HG03575 (cell line): Measurements from ENCODE around the gene SELENOF.

ENCODE experiments used
- ATAC-seq: cut with Tn5 transposase; IDR thresholded peaks from one replicate; pipeline ENCODE4 v1.9.1; 2021; ENCODE audit not compliant: unreplicated experiment, insufficient number of reproducible peaks, low FRiP score; ENCODE audit errors: extremely low read depth

SELENOF gene

DNA sequence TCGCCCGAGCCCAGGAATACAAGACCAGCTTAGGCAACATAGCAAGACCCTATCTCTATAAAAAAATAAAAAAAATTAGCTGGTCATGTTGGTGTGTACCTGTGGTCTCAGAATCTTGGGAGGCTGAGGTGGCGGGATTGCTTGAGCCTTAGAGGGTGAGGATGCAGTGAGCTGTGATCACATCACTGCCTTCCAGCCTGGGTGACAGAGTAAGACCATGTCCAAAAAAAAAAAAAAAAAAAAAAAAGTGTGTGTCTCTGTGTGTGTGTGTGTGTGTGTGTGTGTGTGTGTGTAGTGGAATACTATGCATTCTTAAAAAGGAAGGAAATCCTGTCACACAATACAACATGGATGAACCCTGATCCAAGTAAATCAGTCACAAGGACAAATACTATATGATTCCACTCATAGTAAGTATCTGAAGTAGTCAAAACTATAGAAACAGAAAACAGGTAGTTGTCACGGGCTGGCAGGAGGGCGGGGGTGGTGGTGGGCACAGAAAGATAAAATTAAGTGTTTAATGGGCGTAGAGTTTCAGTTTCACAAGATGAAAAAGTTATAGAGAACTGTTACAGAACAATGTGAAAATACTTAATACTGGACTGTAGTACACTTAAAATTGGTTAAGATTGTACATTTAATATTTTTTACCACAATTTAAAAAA lies 47.8 kb downstream of the SELENOF start:
- no peak for ATAC-seq

- no peak for ATAC-seq
Observed at GRCh38 chr1:86862920-86863319, 51.0 kb downstream of the SELENOF start.

GRCh38 chr1:86861424-86861823 lies 52.5 kb downstream of the SELENOF start:
- no peak for ATAC-seq

- ATAC-seq: no peak
Observed at GRCh38 chr1:86860424-86860823, 53.5 kb downstream of the SELENOF start.

DNA sequence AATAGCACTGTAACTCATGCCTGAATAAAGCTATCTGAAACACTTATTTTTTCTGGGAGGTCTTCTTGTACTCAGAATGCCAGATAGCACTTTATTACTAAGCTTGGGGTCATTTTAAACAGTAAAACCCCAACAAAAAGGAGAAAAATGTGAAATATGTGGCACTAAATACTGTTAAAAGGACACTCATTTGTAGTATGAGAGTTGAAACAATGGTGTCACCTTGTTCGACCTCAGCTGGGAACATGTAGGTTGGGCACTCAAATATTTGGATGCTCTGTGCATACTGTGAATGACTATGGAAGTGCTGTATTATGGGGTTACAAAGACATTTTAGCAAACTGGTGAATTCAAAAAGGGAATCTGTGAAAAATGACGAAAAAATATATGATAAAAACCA lies 53.9 kb downstream of the SELENOF start:
- no peak for ATAC-seq

DNA sequence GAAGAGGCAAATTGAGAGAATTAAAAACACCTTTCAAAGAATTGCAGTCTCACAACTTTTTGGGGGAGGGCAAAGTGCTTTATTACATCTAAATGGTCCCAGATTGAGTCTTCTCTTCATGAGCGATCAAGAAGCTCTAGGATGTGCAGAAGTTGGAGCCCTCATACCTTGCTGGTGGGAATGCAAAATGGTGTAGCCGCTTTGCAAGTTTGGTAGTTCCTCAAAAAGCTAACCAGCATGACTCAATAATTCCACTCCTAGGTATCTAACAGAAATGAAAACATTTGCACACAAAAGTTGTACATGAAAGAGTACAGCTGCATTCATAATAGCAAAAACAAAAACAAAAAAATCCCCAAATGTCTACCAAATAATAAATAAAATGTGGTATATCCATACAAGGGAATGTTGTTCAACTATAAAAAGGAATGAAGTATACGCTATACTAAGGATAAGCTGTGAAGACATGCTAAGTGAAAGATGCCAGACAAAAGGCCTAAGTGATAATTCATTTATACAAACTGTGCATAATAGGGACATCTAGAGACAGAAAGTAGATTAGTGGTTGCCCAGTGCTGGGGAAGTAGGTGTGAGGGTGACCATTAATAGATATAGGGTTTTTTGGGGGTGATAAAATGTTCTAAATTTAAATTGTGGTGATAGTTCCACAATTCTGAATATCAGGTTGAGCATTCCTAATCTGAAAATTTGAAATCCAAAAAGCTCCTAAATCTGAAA lies 55.2 kb downstream of the SELENOF start:
- no peak for ATAC-seq

DNA sequence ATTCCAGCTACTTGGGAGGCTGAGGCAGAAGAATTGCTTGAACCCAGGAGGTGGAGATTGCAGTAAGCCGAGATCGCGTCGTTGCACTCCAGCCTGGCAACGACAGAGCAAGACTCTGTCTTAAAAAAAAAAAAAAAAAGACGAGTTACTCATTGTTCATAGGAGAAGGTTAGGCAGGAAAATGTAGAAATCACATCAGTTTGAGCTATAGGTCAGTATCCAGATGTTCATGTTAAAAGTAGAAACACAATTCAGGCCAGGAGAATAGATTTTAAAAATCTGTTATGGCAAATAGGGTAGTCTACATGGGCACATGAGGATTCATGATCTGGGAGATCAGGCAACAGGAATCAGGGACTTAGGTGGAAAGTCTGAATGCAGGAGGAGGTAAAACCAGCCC lies 57.7 kb downstream of the SELENOF start:
- no peak for ATAC-seq

DNA sequence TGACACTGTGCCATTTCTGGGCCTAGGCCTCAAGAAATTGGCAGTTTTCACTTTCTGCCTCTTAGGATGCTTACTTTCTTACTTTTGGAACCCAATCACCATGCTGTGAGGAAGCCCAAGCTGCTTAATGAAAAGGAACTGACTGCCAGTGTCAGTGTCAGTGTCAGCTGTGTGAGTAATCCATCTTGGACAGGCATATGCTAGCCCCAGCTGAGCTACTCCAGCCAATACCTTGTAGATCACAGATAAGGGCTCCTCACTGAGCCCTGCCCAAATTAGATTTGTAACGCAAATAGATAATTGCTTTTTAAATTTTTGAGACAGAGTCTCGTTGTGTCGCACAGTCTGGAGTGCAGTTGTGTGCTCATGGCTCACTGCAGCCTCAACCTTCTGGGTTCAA lies 59.6 kb downstream of the SELENOF start:
- no peak for ATAC-seq

DNA sequence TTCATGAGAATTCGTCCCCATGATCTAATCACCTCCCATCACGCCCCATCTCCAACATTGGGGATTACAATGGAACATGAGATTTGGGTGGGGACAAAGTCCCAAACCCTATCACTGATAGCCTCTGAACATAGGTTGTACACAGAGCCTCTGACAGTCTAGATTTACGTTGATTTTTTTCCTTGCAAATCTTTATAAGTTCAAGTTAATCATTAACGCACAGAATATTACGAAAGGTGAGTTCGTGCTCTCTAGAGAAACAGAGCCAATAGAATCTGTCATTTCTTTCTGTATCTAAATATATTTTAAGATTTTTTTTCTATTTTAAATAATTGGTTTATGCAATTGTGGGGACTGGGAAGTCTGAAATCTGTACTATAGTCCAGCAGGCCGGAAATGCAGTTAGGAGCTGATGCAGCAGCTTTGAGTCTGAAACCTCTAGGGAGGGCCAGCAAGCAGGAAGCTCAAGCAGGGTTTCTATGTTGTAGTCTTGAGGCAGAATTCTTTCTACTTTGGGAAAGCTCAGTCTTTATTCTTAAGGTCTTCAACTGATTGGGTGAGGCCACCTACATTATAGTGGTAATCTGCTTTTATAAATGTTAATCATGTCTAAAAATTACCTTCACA lies 61.0 kb downstream of the SELENOF start:
- no peak for ATAC-seq

GRCh38 chr1:86852289-86852688 lies 61.6 kb downstream of the SELENOF start:
- no peak for ATAC-seq

- no peak for ATAC-seq
Observed at GRCh38 chr1:86849756-86850155, 64.2 kb downstream of the SELENOF start.

- no peak for ATAC-seq
Observed at GRCh38 chr1:86848654-86849053, 65.3 kb downstream of the SELENOF start.

DNA sequence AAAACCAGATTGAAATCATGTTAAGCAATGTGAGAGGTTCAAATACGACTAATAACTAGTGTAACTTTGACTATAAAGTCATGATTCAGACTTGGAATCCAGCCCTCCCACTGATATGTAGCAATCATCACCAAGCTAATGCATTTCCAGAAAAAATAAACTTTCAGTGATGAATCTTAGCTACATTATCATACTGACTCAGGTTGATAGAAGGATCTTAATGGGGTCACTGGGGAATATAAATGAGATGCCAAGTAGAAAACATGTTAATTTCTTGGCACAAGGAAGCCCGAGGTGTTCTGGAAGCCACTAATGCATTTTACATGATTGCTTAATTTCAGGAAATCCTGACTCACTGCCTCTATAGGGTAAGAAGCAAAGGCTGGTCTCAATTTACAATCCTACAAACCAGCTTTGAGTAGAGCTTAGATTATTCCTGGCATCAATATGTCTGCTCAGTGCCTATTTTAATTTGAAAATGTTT lies 67.7 kb downstream of the SELENOF start:
- ATAC-seq: no peak

- ATAC-seq: no peak
Observed at GRCh38 chr1:86845514-86845913, 68.4 kb downstream of the SELENOF start.

DNA sequence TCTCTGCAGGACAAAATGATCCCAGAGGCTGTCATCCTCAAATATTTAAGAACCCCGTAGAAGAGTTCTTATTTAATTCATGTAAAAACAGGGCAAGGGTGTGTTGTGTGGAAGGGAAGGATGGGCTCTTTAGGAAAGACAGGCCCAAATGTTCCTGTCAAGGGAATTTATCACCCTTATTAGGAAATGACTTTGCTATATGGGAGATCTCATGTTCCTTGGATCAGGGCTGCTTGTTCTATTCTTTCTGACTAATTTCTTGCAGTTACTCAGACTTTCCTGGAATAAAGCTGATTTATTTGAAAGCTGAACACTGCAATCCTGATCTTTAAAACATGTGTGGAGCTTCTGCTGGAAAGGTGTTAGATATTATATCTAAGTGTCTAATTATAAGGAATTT lies 72.8 kb downstream of the SELENOF start:
- no peak for ATAC-seq

- no peak for ATAC-seq
Observed at GRCh38 chr1:86833461-86834215, 80.3 kb downstream of the SELENOF start.

DNA sequence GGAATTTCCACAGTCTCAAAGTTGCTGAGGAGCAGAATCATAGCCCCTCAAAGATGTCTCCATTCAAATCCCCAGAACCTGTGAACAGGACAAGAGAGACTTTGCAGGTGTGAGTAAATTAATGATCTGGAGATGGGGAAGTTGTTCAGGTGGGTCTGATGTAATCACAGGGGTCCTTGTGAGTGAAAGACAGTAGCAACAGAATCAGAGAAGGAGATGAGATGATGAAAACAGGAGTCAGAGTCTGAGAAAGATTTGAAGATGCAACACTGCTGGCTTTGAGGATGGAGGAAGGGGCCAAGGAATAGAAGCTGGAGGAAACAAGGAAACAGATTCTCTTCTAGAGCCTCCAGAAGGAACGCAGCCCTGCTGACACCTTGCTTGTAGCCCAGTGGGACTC lies 81.5 kb downstream of the SELENOF start:
- no peak for ATAC-seq

GRCh38 chr1:86829321-86829720 lies 84.6 kb downstream of the SELENOF start:
- no peak for ATAC-seq

- ATAC-seq: no peak
Observed at GRCh38 chr1:86828024-86828423, 85.9 kb downstream of the SELENOF start.
